ENCODE measurements around the gene TOMM70. TPM values are rescaled to one million over a fixed set of nuclear protein-coding genes. Genes with fewer than 3 reads are reported as not detected.

Gene TOMM70
- total RNA-seq, 2 experiments from 2014 or later = 41.2 to 54.5 TPM

GRCh38 chr3:100416863-100417262 lies 16.0 kb upstream of the TOMM70 start:
- TF ChIP-seq CTCF (conservative IDR thresholded peaks at IDR 0.05; ENCODE audit: low read length) = no peak
- TF ChIP-seq EZH2phosphoT487 (IDR thresholded peaks at IDR 0.05; ENCODE audit: borderline replicate concordance, low read depth, low read length) = no peak
- ChIA-PET POLR2A (interaction anchor here (0.6 kb wide), 1 partner anchor 1376 kb away, joined by 3 read pairs; no protein-coding TSS in a partner anchor), CTCF (ENCODE audit: unreplicated experiment) (no interaction called here)
- 0 out of 2 replicates have a peak, but pooled peaks cover 3% of the 10 kb centered on the region for H3K36me3 ChIP-seq (ENCODE audit: insufficient read depth, low read length)
- no peak overlapping the region for H2AFZ ChIP-seq (ENCODE audit: low read length)
- intact Hi-C loops (cut with micrococcal nuclease; ENCODE audit: unreplicated experiment) = no loop called here
- DNase-seq (ENCODE audit: low spot score) = no peak
- no peak overlapping the region for H3K27ac ChIP-seq (ENCODE audit: low read depth, low read length, poor library complexity, severe bottlenecking)
- H3K4me1 ChIP-seq (ENCODE audit: insufficient read depth, low read length, poor library complexity, severe bottlenecking) = peaks cover 6% of the 10 kb centered on the region
- no TSS peak for BruUV-seq (replicated peaks)
- no peaks in the 10 kb centered on the region for H3K79me2 ChIP-seq (ENCODE audit: insufficient read depth, low read depth, low read length)
- H3K9me3 ChIP-seq (ENCODE audit: low read length) = no peaks in the 10 kb centered on the region
- H3K9me2 ChIP-seq (ENCODE audit: insufficient read depth, low read length) = no peaks in the 10 kb centered on the region
- no peaks in the 10 kb centered on the region for H4K20me1 ChIP-seq (ENCODE audit: insufficient read depth, low read length)
- no peak overlapping the region for H3K4me3 ChIP-seq (ENCODE audit: low read depth, low read length, poor library complexity, severe bottlenecking)
- H3K4me2 ChIP-seq (ENCODE audit: low read length) = no peak overlapping the region

- Histone ChIP-seq H3K4me2 (ENCODE audit: low read length) (no peak overlapping the region), H3K9me3 (ENCODE audit: low read length) (no peaks in the 10 kb centered on the region)
- TF ChIP-seq EZH2phosphoT487 (IDR thresholded peaks at IDR 0.05; ENCODE audit: borderline replicate concordance, low read depth, low read length) = no peak
- no peak for TF ChIP-seq CTCF (conservative IDR thresholded peaks at IDR 0.05; ENCODE audit: low read length)
Measured at GRCh38 chr3:100416176-100416575, 15.3 kb upstream of the TOMM70 start.

GRCh38 chr3:100413613-100414012 lies 12.7 kb upstream of the TOMM70 start:
- Histone ChIP-seq H3K36me3 (ENCODE audit: insufficient read depth, low read length) (peaks cover 24% of the 10 kb centered on the region), H3K9me2 (ENCODE audit: insufficient read depth, low read length) (no peaks in the 10 kb centered on the region), H3K4me2 (ENCODE audit: low read length) (no peak overlapping the region), H3K9me3 (ENCODE audit: low read length) (no peaks in the 10 kb centered on the region), H3K4me1 (ENCODE audit: insufficient read depth, low read length, poor library complexity, severe bottlenecking) (no peaks in the 10 kb centered on the region), H3K4me3 (ENCODE audit: low read depth, low read length, poor library complexity, severe bottlenecking) (no peak overlapping the region), H2AFZ (ENCODE audit: low read length) (no peak overlapping the region), H3K27ac (ENCODE audit: low read depth, low read length, poor library complexity, severe bottlenecking) (no peak overlapping the region), H4K20me1 (ENCODE audit: insufficient read depth, low read length) (no peaks in the 10 kb centered on the region), H3K79me2 (ENCODE audit: insufficient read depth, low read depth, low read length) (no peaks in the 10 kb centered on the region; the same call in 1 of the 2 replicates)
- POLR2A ChIA-PET = interaction anchor here (0.5 kb wide), 1 partner anchor 9 kb away, joined by 4 read pairs; no protein-coding TSS in a partner anchor
- TF ChIP-seq EZH2phosphoT487 (IDR thresholded peaks at IDR 0.05; ENCODE audit: borderline replicate concordance, low read depth, low read length) = no peak
- TF ChIP-seq CTCF (conservative IDR thresholded peaks at IDR 0.05; ENCODE audit: low read length) = no peak
- DNase-seq (ENCODE audit: low spot score) = no peak
- CTCF ChIA-PET (ENCODE audit: unreplicated experiment) = no interaction called here
- intact Hi-C loops (cut with micrococcal nuclease; ENCODE audit: unreplicated experiment) = no loop called here
- no TSS peak for BruUV-seq (replicated peaks)

More at GRCh38 chr3:100416176-100416575, 15.3 kb upstream of the TOMM70 start:
- no peaks in the 10 kb centered on the region for H4K20me1 ChIP-seq (ENCODE audit: insufficient read depth, low read length)
- H3K79me2 ChIP-seq (ENCODE audit: insufficient read depth, low read depth, low read length) = no peaks in the 10 kb centered on the region
- intact Hi-C loops (cut with micrococcal nuclease; ENCODE audit: unreplicated experiment) = no loop called here
- no peaks in the 10 kb centered on the region for H3K9me2 ChIP-seq (ENCODE audit: insufficient read depth, low read length)
- no TSS peak for BruUV-seq (replicated peaks)
- no peak overlapping the region for H3K4me3 ChIP-seq (ENCODE audit: low read depth, low read length, poor library complexity, severe bottlenecking)
- peaks cover 6% of the 10 kb centered on the region for H3K4me1 ChIP-seq (ENCODE audit: insufficient read depth, low read length, poor library complexity, severe bottlenecking)
- no peak overlapping the region for H2AFZ ChIP-seq (ENCODE audit: low read length)
- no peak for DNase-seq (ENCODE audit: low spot score)
- ChIA-PET POLR2A (interaction anchor here (1.3 kb wide), 1 partner anchor 11 kb away, joined by 4 read pairs; no protein-coding TSS in a partner anchor), CTCF (ENCODE audit: unreplicated experiment) (no interaction called here)
- H3K27ac ChIP-seq (ENCODE audit: low read depth, low read length, poor library complexity, severe bottlenecking) = no peak overlapping the region
- H3K36me3 ChIP-seq (ENCODE audit: insufficient read depth, low read length) = 0 out of 2 replicates have a peak, but pooled peaks cover 10% of the 10 kb centered on the region

Measured in OCI-LY7 (cell line).